ENCODE measurements around the gene MOB2.

DNA sequence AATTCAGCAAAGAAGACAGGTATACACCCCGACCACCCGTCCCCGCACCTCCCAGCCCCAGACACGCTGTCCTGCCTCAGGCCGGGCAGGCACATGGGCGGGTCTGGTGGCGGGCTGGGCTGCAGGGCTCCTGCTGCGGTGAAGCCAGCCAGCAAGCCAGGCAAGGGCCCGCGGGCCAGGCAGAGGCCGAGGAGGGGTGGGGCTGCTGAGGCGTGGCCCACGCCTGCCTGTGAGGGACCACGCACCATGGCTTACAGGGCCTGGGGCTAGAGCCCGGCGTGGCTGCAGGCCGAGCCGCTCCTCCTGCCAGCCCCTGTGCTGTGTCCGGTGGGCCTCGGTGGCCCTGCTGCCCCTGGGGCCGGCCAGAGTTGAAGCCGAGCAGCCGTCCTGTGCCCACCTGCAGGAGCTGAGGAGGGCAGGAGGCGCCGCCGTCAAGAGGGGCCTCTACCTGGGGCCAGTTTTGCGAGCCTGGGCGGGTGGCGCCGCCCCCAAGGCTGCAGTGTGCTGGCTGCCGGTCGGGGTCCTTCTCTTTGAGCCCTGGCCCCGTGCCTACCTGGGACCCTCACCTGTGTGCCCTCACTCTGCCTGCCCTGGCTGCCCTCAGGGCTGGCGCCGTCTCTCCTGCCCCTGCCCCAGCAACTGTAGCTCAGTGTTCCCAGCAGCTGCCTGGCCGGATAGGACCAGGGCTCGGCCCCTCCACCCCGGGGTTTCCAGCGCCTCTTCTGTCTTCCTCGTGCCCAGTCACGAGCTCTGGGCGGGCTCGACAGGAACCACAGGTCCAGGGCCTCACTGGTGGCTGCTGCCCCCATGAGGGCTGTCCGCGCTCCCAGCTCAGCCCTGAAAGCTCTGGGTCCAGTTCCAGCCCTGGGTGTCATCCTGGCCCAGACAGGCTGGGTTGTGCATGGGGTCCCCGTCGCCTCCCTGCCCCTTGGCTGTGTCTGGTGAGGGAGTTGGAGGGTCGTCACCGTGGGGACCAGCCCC is 38.4 kb downstream of the MOB2 start:
- TF ChIP-seq, protein P1, sequence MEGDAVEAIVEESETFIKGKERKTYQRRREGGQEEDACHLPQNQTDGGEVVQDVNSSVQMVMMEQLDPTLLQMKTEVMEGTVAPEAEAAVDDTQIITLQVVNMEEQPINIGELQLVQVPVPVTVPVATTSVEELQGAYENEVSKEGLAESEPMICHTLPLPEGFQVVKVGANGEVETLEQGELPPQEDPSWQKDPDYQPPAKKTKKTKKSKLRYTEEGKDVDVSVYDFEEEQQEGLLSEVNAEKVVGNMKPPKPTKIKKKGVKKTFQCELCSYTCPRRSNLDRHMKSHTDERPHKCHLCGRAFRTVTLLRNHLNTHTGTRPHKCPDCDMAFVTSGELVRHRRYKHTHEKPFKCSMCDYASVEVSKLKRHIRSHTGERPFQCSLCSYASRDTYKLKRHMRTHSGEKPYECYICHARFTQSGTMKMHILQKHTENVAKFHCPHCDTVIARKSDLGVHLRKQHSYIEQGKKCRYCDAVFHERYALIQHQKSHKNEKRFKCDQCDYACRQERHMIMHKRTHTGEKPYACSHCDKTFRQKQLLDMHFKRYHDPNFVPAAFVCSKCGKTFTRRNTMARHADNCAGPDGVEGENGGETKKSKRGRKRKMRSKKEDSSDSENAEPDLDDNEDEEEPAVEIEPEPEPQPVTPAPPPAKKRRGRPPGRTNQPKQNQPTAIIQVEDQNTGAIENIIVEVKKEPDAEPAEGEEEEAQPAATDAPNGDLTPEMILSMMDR (IDR thresholded peaks at IDR 0.05; ENCODE audit: low read depth, low read length): no peak
- no peak for TF ChIP-seq EZH2phosphoT487 (IDR thresholded peaks at IDR 0.05; ENCODE audit: low read depth)

All from OCI-LY3 (cell line).